Vagina (tissue), 2 donors: ENCODE data around the gene PSMD11.

ENCODE experiments used
- CTCF ChIP-seq, 3 experiments: fragments of 450-650 bp in 2 of 3; fragments of 200-600 bp in 1 of 3; sonication (generic) in 1 of 3; IDR thresholded peaks; one replicate each; pipeline ENCODE4 v1.5.1; 2017 to 2019; ENCODE audit warnings: antibody characterized with exemption in 3 of 3, mild to moderate bottlenecking in 2 of 3, moderate library complexity in 2 of 3
- POLR2AphosphoS5 ChIP-seq, 2 donors: sonication (generic); formaldehyde crosslinking; IDR thresholded peaks; one replicate each; pipeline ENCODE4 v1.9.0; 2017; ENCODE audit warnings: antibody characterized with exemption in 2 of 2, mild to moderate bottlenecking in 2 of 2, low read depth in 1 of 2; ENCODE audit not compliant: insufficient read depth in 1 of 2

GRCh38 chr17:32482568-32483320 is 38.4 kb downstream of the PSMD11 start:
- TF ChIP-seq POLR2AphosphoS5 (IDR thresholded peaks at IDR 0.05; ENCODE audit: insufficient read depth in 1 of 2, low read depth in 1 of 2) = no peak
- no peak for TF ChIP-seq CTCF (IDR thresholded peaks at IDR 0.05)
